Body of pancreas (tissue), 4 donors: ENCODE results near the gene C11orf71.

Experiments used
- CTCF ChIP-seq, 7 experiments: fragments of 450-650 bp in 4 of 7; fragments of 200-600 bp in 3 of 7; sonication (generic) in 3 of 7; IDR thresholded peaks; one replicate each; pipeline ENCODE4 v1.5.1; 2016 to 2019; ENCODE audit warnings: antibody characterized with exemption in 7 of 7
- POLR2A ChIP-seq, 3 donors: fragments of 450-650 bp; IDR thresholded peaks; one replicate each; pipeline ENCODE4 v1.6.1; 2016; ENCODE audit warnings: antibody characterized with exemption in 3 of 3, mild to moderate bottlenecking in 2 of 3

- no peak for TF ChIP-seq POLR2A (IDR thresholded peaks at IDR 0.05)
- no peak for TF ChIP-seq CTCF (IDR thresholded peaks at IDR 0.05)
Measured at GRCh38 chr11:114384487-114384886, 15.8 kb downstream of the C11orf71 start.
